Keratinocyte (primary cell): ENCODE data around the gene RNF175. TPM values are rescaled to one million over a fixed set of nuclear protein-coding genes. Genes with fewer than 3 reads are reported as not detected.

Experiments used
- DNase-seq: peaks from one replicate; pipeline ENCODE4 v3.0.0-alpha.2; 2011; ENCODE audit warnings: low read depth, missing footprints, low spot score
- FAIRE-seq: peaks from 2 replicates; lab custom pipeline; 2011; peaks lifted over from hg19 to GRCh38; lab: Jason Lieb, UNC
- H2AFZ ChIP-seq: 2 replicates; pipeline ENCODE4 v1.6.0; 2012; ENCODE audit warnings: low read length, control low read depth, inconsistent platforms; ENCODE audit not compliant: control insufficient read depth
- H3K27ac ChIP-seq: 2 replicates; pipeline ENCODE4 v1.5.1; 2011; ENCODE audit warnings: low read length; ENCODE audit not compliant: control insufficient read depth, insufficient read depth
- H3K27me3 ChIP-seq: 3 replicates; pipeline ENCODE4 v1.6.0; 2011; ENCODE audit warnings: low read length; ENCODE audit not compliant: control insufficient read depth, insufficient read depth; ENCODE audit errors: extremely low read depth
- H3K36me3 ChIP-seq, 2 experiments: 2 replicates in 1 of 2; 3 replicates in 1 of 2; pipeline ENCODE4 v1.5.1; 2011; ENCODE audit warnings: low read length in 2 of 2, mild to moderate bottlenecking in 1 of 2; ENCODE audit not compliant: control insufficient read depth in 2 of 2, insufficient read depth in 2 of 2; ENCODE audit errors: extremely low read depth in 1 of 2
- H3K4me1 ChIP-seq: 3 replicates; pipeline ENCODE4 v1.5.1; 2011; ENCODE audit warnings: low read length; ENCODE audit not compliant: control insufficient read depth, insufficient read depth; ENCODE audit errors: extremely low read depth
- H3K4me2 ChIP-seq: 3 replicates; pipeline ENCODE4 v1.6.0; 2011; ENCODE audit warnings: low read depth, low read length; ENCODE audit not compliant: control insufficient read depth, insufficient read depth; ENCODE audit errors: extremely low read depth
- H3K4me3 ChIP-seq, 3 experiments: fragments of 200-600 bp in 1 of 3; sonication (generic) in 1 of 3; 2 replicates in 2 of 3; 3 replicates in 1 of 3; pipeline ENCODE4 v1.5.1; 2011 to 2016; ENCODE audit warnings: low read length in 3 of 3, mild to moderate bottlenecking in 3 of 3, control low read depth in 2 of 3, inconsistent platforms in 1 of 3, low read depth in 1 of 3, mixed read lengths in 1 of 3, mixed run types in 1 of 3, moderate library complexity in 1 of 3; ENCODE audit not compliant: control insufficient read depth in 2 of 3, insufficient read depth in 2 of 3; ENCODE audit errors: extremely low read depth in 1 of 3
- H3K79me2 ChIP-seq: 2 replicates; pipeline ENCODE4 v1.6.0; 2012; ENCODE audit warnings: low read length; ENCODE audit not compliant: control insufficient read depth, insufficient read depth
- H3K9ac ChIP-seq: 3 replicates; pipeline ENCODE4 v1.6.0; 2011; ENCODE audit warnings: low read length; ENCODE audit not compliant: control insufficient read depth, insufficient read depth; ENCODE audit errors: extremely low read depth
- H3K9me1 ChIP-seq: 3 replicates; pipeline ENCODE4 v1.6.0; 2011; ENCODE audit warnings: low read length; ENCODE audit not compliant: control insufficient read depth, insufficient read depth; ENCODE audit errors: extremely low read depth
- H3K9me3 ChIP-seq: 2 replicates; pipeline ENCODE4 v1.5.1; 2012; ENCODE audit warnings: low read depth, low read length; ENCODE audit not compliant: control insufficient read depth
- H4K20me1 ChIP-seq: 3 replicates; pipeline ENCODE4 v1.6.0; 2011; ENCODE audit warnings: low read length; ENCODE audit not compliant: control insufficient read depth, insufficient read depth; ENCODE audit errors: extremely low read depth
- CTCF ChIP-seq, 3 experiments: IDR thresholded peaks in 1 of 3; conservative IDR thresholded peaks in 1 of 3; optimal IDR thresholded peaks in 1 of 3; 2 replicates in 2 of 3; 3 replicates in 1 of 3; pipeline versions ENCODE3 to v1.5.1; 2011; ENCODE audit warnings: low read length in 3 of 3, mild to moderate bottlenecking in 3 of 3, moderate library complexity in 2 of 3, control low read depth in 1 of 3, inconsistent platforms in 1 of 3; ENCODE audit not compliant: insufficient read depth in 2 of 3; ENCODE audit errors: extremely low read depth in 1 of 3
- EZH2 ChIP-seq: IDR thresholded peaks from one replicate; pipeline ENCODE4 v1.6.1; 2012; ENCODE audit warnings: inconsistent platforms, mild to moderate bottlenecking, low read length, moderate library complexity
- dilution Hi-C: fragments of 300-500 bp; cut with MboI; formaldehyde crosslinking; loops from one replicate; pipeline ENCODE4 v1.7.0; 2020; ENCODE audit warnings: low sequenced_read_pairs; ENCODE audit not compliant: extremely low pct_ligation_motif_present
- polyA plus RNA-seq, 5 experiments: library from polyadenylated mRNA; depleted of rRNA in 3 of 5; stranded (reverse) in 3 of 5; stranded (forward) in 1 of 5; unstranded in 1 of 5; fragments of >200 nt; gene quantifications; 1 replicate in 1 of 5; 2 replicates in 3 of 5; 3 replicates in 1 of 5; pipeline versions ENCODE4 v1.2.1 to v1.2.3, GENCODE V29; 2011 to 2012; ENCODE audit warnings: missing spikeins in 2 of 5, low read depth in 1 of 5, low replicate concordance in 1 of 5

RNF175 gene
- polyA plus RNA-seq, 1 donor (not counting 4 experiments of a cell fraction or from before 2014, with no cell fraction given) = not detected

- no peak for TF ChIP-seq EZH2
- TF ChIP-seq CTCF (optimal IDR thresholded peaks at IDR 0.05 in 1 of 3, IDR thresholded peaks at IDR 0.05 in 1 of 3, conservative IDR thresholded peaks at IDR 0.05 in 1 of 3; ENCODE audit: extremely low read depth in 1 of 3, insufficient read depth in 2 of 3, low read length in 3 of 3) = no peak
- Histone ChIP-seq H3K9me1 (no peaks in the 10 kb centered on the region), H3K27ac (no peak overlapping the region), H3K4me2 (no peak overlapping the region), H3K36me3 (no peaks in the 10 kb centered on the region), H3K79me2 (no peaks in the 10 kb centered on the region), H3K9ac (no peak overlapping the region), H4K20me1 (no peaks in the 10 kb centered on the region), H3K4me3 (no peak overlapping the region), H3K27me3 (peaks cover 3% of the 10 kb centered on the region), H2AFZ (no peak overlapping the region), H3K9me3 (no peaks in the 10 kb centered on the region), H3K4me1 (no peaks in the 10 kb centered on the region)
- no peak for FAIRE-seq
- DNase-seq = no peak
- dilution Hi-C loops = no loop called here
Observed at GRCh38 chr4:153766758-153767157, 6.9 kb upstream of the RNF175 start.

- H3K9ac ChIP-seq = no peak overlapping the region
- no peak overlapping the region for H3K4me2 ChIP-seq
- H4K20me1 ChIP-seq = no peaks in the 10 kb centered on the region
- H3K9me1 ChIP-seq = no peaks in the 10 kb centered on the region
- no peak for TF ChIP-seq EZH2
- TF ChIP-seq CTCF (optimal IDR thresholded peaks at IDR 0.05 in 1 of 3, IDR thresholded peaks at IDR 0.05 in 1 of 3, conservative IDR thresholded peaks at IDR 0.05 in 1 of 3; ENCODE audit: extremely low read depth in 1 of 3, insufficient read depth in 2 of 3, low read length in 3 of 3) = no peak
- H3K9me3 ChIP-seq = no peaks in the 10 kb centered on the region
- dilution Hi-C loops = no loop called here
- FAIRE-seq (no peak), DNase-seq (no peak)
- peaks cover 3% of the 10 kb centered on the region for H3K27me3 ChIP-seq
- H3K4me3 ChIP-seq = no peak overlapping the region
- no peaks in the 10 kb centered on the region for H3K36me3 ChIP-seq
- H3K4me1 ChIP-seq = no peaks in the 10 kb centered on the region
- no peaks in the 10 kb centered on the region for H3K79me2 ChIP-seq
- H2AFZ ChIP-seq = no peak overlapping the region
- no peak overlapping the region for H3K27ac ChIP-seq
Observed at GRCh38 chr4:153765894-153766293, 6.1 kb upstream of the RNF175 start.
